DMS 273 (cell line): ENCODE data around the gene CAV1.

ENCODE experiments used
- DNase-seq: peaks from one replicate; lab custom pipeline; 2025; ENCODE audit not compliant: unreplicated experiment; lab: John Stamatoyannopoulos, UW

The CAV1 gene

GRCh38 chr7:116554911-116555310, 30.1 kb downstream of the CAV1 start:
- DNase-seq, result no peak

- no peak for DNase-seq
Measured at GRCh38 chr7:116557066-116557585, 32.3 kb downstream of the CAV1 start.

- no peak for DNase-seq
Measured at GRCh38 chr7:116557901-116558300, 33.1 kb downstream of the CAV1 start.

- DNase-seq, result peak; percentile 46
Measured at GRCh38 chr7:116560021-116560970, 35.5 kb downstream of the CAV1 start.

- no peak for DNase-seq
Measured at GRCh38 chr7:116561697-116562483, 37.1 kb downstream of the CAV1 start.

GRCh38 chr7:116562529-116563121, 37.8 kb downstream of the CAV1 start:
- no peak for DNase-seq

- DNase-seq, result no peak
Measured at GRCh38 chr7:116565981-116566380, 41.1 kb downstream of the CAV1 start.

GRCh38 chr7:116566666-116567065, 41.8 kb downstream of the CAV1 start:
- no peak for DNase-seq

GRCh38 chr7:116569737-116570136, 44.9 kb downstream of the CAV1 start:
- DNase-seq, result no peak

- DNase-seq, result no peak
Measured at GRCh38 chr7:116570306-116570705, 45.5 kb downstream of the CAV1 start.

GRCh38 chr7:116571037-116571436, 46.2 kb downstream of the CAV1 start:
- no peak for DNase-seq

- DNase-seq, result no peak
Measured at GRCh38 chr7:116571552-116571951, 46.7 kb downstream of the CAV1 start.

GRCh38 chr7:116572036-116572435, 47.2 kb downstream of the CAV1 start:
- DNase-seq, result no peak

- DNase-seq, result no peak
Measured at GRCh38 chr7:116573541-116573940, 48.7 kb downstream of the CAV1 start.

GRCh38 chr7:116574025-116574822, 49.4 kb downstream of the CAV1 start:
- no peak for DNase-seq

- DNase-seq, result no peak
Measured at GRCh38 chr7:116575853-116576252, 51.0 kb downstream of the CAV1 start.

GRCh38 chr7:116576350-116577319, 51.8 kb downstream of the CAV1 start:
- no peak for DNase-seq

GRCh38 chr7:116577320-116577871, 52.6 kb downstream of the CAV1 start:
- DNase-seq, result no peak

- DNase-seq, result no peak
Measured at GRCh38 chr7:116578526-116578925, 53.7 kb downstream of the CAV1 start.
